IPS-NIHi7 (cell line): ENCODE results near the gene LTBP2.

Source experiments
- DNase-seq: peaks from one replicate; pipeline ENCODE4 v3.0.0; 2012; ENCODE audit warnings: mixed read lengths; ENCODE audit errors: extremely low spot score

LTBP2 gene

GRCh38 chr14:74611650-74612349 is at the start of gene LTBP2:
LTBP2 (minus strand) TSS chr14:74612237; CDS start chr14:74611944, 293 bp downstream.
- no peak for DNase-seq

- no peak for DNase-seq
Observed at GRCh38 chr14:74660863-74661262, 48.8 kb upstream of the LTBP2 start.

- no peak for DNase-seq
Observed at GRCh38 chr14:74660167-74660566, 48.1 kb upstream of the LTBP2 start.

GRCh38 chr14:74658535-74659131 is 46.6 kb upstream of the LTBP2 start:
- DNase-seq = no peak

- DNase-seq = no peak
Observed at GRCh38 chr14:74656964-74657363, 44.9 kb upstream of the LTBP2 start.

GRCh38 chr14:74655599-74656395 is 43.8 kb upstream of the LTBP2 start:
- no peak for DNase-seq

- no peak for DNase-seq
Observed at GRCh38 chr14:74654931-74655330, 42.9 kb upstream of the LTBP2 start.

- DNase-seq = no peak
Observed at GRCh38 chr14:74653386-74654138, 41.5 kb upstream of the LTBP2 start.

- no peak for DNase-seq
Observed at GRCh38 chr14:74652541-74652940, 40.5 kb upstream of the LTBP2 start.

- DNase-seq = no peak
Observed at GRCh38 chr14:74650927-74651686, 39.1 kb upstream of the LTBP2 start.

GRCh38 chr14:74649673-74650072 is 37.6 kb upstream of the LTBP2 start:
- no peak for DNase-seq

- DNase-seq = no peak
Observed at GRCh38 chr14:74649167-74649566, 37.1 kb upstream of the LTBP2 start.

GRCh38 chr14:74648601-74649000 is 36.6 kb upstream of the LTBP2 start:
- DNase-seq = no peak

GRCh38 chr14:74647678-74648461 is 35.8 kb upstream of the LTBP2 start:
- no peak for DNase-seq

- no peak for DNase-seq
Observed at GRCh38 chr14:74647061-74647677, 35.1 kb upstream of the LTBP2 start.

- DNase-seq = no peak
Observed at GRCh38 chr14:74645756-74646470, 33.9 kb upstream of the LTBP2 start.

GRCh38 chr14:74645244-74645643 is 33.2 kb upstream of the LTBP2 start:
- no peak for DNase-seq

GRCh38 chr14:74641601-74642391 is 29.8 kb upstream of the LTBP2 start:
- no peak for DNase-seq

- no peak for DNase-seq
Observed at GRCh38 chr14:74638966-74639365, 26.9 kb upstream of the LTBP2 start.
